Kasumi-1 (cell line): Measurements from ENCODE around the gene ARHGEF10L.

ENCODE experiments used
- DNase-seq, 2 experiments: peaks; one replicate each; lab custom pipeline; 2025; lab: John Stamatoyannopoulos, UW

The ARHGEF10L gene

GRCh38 chr1:17709981-17710380 lies 170.5 kb downstream of the ARHGEF10L start:
- no peak for DNase-seq

- DNase-seq = no peak
Measured at GRCh38 chr1:17710889-17711576, 171.5 kb downstream of the ARHGEF10L start.

GRCh38 chr1:17711577-17711910 lies 172.0 kb downstream of the ARHGEF10L start:
- no peak for DNase-seq

DNA sequence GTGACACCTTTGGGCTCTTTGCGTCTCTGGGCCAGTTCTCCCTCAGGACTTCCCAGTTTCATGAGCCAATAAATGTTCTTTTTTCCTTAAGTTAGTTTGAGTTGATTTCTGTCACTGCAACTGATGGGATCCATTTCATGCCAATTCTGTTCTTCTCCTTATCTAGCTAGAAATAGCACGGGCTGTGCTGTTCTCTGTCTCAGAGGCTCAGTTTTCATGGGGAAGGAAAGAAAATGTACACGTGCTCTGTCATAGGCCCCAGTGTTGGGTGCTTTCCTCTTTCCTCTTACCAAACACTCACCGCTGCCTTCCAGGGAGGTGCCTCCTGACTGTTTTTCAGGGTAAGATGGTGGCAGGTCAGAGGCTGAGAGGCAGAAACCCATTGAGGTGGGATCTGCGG lies 172.4 kb downstream of the ARHGEF10L start:
- no peak for DNase-seq

DNA sequence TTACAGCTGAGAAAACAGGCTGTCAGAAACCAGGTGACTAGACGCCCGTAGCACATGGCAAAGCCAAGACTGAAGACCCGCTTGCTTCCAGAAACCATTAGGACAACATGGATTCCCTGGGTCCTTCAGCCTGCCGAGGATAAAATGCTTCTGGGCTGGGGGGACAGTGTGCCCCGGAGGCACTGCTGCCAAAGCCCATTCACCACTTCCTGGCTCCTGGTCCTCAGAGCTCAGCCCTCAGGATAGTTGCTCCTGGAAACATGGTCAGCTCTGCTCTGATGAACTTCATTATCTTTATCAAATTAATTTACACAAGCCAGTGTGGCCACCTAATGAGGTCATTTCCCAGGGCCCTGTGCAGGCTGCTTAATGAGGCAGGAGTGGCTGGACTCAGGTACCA lies 174.5 kb downstream of the ARHGEF10L start:
- DNase-seq = no peak

DNA sequence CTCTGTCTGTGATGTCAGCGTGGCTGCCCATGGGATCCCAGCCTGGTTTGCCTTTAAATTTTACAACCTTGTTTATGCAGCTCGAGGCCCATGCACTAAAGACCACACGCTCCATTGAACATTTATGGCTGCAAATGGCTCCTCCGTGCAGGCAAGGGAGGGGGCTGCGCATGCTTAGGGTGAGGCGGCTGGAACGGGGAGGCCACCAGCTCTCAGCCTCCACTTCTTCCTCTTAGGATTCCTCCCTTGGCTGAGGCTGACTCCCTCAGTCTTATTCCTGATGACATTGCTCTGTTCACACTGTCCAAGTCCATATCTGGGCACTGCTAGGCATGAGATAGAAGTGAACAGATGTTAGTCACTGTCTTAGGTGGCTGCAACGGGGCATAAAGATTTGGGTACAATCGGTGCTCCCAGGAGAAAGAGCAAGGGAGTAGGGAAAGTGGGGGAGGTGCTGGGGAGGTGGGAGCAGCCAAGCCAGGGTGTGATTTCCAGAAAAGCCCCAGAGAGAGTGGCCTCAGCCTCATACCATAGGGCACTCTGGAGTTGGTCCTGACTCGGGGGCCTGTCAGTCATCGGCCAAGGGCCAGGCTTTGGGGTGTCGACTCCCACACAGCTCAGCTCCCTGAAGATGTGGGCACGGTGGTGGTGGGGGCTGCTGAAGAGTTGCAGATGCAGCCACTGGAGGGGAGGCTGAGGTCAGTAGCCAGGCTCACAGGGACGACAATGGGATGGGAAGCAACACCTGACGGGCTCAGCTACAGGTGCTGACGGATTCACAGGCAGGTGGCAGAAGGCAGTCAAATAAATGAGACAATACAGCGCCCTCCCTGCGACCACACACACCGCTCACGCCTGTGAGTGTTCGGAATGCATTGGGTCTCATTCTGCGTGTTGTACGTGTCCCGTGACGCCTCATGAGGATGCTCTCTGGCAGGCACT lies 178.4 kb downstream of the ARHGEF10L start:
- no peak for DNase-seq

- DNase-seq = no peak
Measured at GRCh38 chr1:17719874-17720273, 180.4 kb downstream of the ARHGEF10L start.

- DNase-seq = no peak
Measured at GRCh38 chr1:17721444-17721843, 181.9 kb downstream of the ARHGEF10L start.

DNA sequence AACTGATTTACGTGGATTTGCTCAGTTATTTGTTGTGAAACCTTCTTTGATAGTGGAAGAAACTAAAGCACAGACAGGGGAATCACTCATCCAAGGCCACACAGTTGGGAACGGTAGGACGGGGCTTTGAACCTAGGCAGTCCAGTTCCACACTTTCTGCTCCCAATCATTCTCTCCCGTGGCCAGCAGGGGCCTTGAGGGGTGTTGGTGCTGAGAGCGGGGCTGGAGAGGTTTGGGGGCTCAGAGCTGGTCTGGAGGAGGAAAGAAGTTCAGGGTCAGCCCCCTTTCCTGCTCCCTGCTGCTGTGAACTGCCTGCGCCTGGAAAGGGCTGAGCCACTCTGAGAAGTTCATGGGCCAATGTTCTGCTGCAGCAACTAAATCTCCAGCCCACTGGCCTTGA lies 184.2 kb downstream of the ARHGEF10L start:
- no peak for DNase-seq

- DNase-seq = no peak
Measured at GRCh38 chr1:17724150-17724549, 184.7 kb downstream of the ARHGEF10L start.

- no peak for DNase-seq
Measured at GRCh38 chr1:17725084-17725719, 185.7 kb downstream of the ARHGEF10L start.

DNA sequence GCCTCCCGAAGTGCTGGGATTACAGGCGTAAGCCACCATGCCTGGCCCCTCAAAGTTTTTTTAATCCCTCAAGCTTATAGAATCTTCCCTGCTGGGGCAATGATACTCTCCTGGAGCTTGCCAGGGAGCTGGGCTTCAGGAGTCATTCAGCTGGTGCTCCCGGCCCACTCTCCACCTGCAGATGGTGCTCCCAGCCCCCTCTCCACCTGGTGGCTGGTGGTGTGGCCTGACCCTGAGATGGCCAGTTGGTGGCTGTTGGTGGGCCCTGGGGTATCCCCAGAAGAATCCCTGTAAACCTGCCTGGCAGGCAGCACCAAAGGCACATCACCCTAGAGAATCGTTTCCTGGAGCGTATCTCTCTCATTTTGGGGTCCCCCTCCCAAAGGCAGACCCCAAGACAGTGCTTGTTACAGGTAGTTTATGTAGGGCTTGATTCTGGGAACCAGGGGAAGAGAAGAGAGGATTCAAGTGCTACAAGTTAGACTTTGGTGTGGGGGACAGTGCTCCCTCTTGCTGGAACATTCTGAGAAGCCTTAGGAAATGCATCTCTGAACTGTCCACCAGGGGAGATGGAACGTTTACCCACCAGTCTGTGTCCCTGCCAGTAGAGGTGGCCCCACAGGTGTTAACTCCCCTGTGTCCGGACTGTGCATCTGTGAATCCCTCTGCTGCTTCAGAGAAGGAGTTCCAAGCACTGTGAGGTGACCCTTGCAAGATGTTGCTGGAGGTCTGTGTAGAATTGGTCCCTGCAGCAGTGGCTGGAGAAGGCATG lies 186.5 kb downstream of the ARHGEF10L start:
- no peak for DNase-seq

GRCh38 chr1:17728123-17728712 lies 188.7 kb downstream of the ARHGEF10L start:
- no peak for DNase-seq

DNA sequence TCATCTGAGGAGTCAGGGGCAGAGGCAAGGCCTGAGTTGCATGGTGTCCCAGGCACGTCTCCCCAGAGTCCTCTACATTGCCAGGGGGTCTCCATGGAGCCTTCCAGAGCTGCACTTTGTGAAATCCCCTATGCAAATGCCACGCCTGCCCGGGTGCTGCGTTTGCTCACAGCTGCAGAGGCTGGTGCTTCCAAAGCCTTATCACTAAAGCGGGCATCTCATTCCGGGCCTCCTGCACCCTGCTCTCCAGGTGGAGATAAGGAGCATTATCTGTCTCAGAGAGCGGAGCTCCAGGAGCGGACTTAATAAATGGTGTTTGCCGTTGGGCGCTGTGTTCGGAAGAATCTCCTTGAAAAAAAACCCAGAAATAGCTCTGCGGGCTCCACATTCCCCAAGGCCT lies 189.8 kb downstream of the ARHGEF10L start:
- DNase-seq = no peak

DNA sequence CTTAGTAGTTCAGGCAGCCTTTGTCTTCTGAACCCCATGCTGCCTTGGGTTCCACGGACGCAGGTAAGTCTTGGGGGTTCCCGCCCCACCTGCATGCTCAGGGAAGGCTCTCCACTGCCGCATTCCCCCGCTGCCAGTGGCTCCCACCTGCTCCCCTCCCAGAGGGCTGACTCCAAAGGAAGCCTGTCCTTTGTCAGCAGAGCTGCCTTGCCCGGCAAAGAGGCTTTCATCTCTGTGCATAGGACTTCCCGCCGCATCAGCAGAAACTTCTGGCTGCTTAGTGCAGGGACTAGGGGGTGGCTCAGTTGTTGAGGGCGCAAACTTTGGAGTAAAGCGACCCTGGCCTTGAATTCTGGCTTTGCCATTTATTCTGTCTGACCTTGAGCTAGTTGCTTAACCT lies 190.4 kb downstream of the ARHGEF10L start:
- DNase-seq = no peak

GRCh38 chr1:17731460-17731859 lies 192.0 kb downstream of the ARHGEF10L start:
- no peak for DNase-seq

- DNase-seq = no peak
Measured at GRCh38 chr1:17732475-17732874, 193.0 kb downstream of the ARHGEF10L start.

DNA sequence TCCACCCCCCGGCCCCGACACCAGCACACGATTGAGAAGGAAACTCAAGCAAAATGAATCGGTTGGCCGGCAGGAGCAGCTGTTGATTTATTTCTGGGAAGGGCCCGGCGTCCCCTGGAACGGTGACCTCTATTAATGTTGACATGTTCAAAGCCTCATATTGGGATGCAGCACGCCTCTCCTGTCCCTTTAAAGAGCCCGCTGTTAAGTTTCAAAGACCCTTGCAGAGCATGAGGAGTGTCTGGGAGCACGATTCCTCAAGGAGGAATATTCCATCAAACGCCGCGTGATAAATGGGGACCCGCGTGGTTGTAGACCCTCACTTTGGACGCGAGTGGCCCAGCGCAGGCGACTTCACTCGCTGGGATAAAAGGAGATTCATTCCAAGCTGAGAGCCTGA lies 194.2 kb downstream of the ARHGEF10L start:
- DNase-seq = no peak

DNA sequence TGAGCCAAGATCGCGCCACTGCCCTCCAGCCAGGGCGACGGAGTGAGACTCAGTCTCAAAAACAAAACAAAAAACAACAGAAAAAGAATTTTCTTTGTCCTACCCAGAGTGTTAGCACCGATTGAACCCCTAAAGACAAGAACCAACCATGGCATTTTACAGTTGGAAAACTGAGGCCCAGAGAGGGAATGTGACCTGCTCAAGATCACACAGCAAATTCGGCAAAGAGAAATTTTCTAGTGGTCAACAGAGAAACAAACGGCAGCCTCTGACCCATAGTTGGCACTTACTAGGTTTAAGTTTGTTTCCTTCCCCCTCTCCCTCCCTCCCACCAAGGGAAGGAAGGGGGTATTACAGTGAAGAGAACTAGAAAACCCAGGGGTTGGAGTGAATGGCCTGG lies 195.1 kb downstream of the ARHGEF10L start:
- no peak for DNase-seq

GRCh38 chr1:17735348-17735747 lies 195.8 kb downstream of the ARHGEF10L start:
- DNase-seq = no peak

- no peak for DNase-seq
Measured at GRCh38 chr1:17735793-17736192, 196.3 kb downstream of the ARHGEF10L start.

- DNase-seq = no peak
Measured at GRCh38 chr1:17736625-17737024, 197.1 kb downstream of the ARHGEF10L start.
